T-helper 1 cell treated with Interleukin-12 subunit alpha and Interleukin-12 subunit beta and Interleukin-4 antibody, amounts not matched to agents 30 μg/mL and 1 μg/mL, for 36 hours (primary cell): ENCODE results near the gene LCOR.
A peak's percentile ranks its signal among the peaks of the same experiment; 100 is the strongest.

Source experiments
- H3K27ac Mint-ChIP-seq: one replicate; pipeline ENCODE4 v1.8.0; 2021; ENCODE audit warnings: mild to moderate bottlenecking, mixed read lengths
- H3K27me3 Mint-ChIP-seq: one replicate; pipeline ENCODE4 v1.8.0; 2021; ENCODE audit warnings: low read depth, mixed read lengths
- H3K36me3 Mint-ChIP-seq: one replicate; pipeline ENCODE4 v1.8.0; 2021; ENCODE audit warnings: low read depth, mixed read lengths
- H3K4me1 Mint-ChIP-seq: one replicate; pipeline ENCODE4 v1.8.0; 2021; ENCODE audit warnings: low read depth, mixed read lengths
- H3K4me3 Mint-ChIP-seq: one replicate; pipeline ENCODE4 v1.8.0; 2021; ENCODE audit warnings: mild to moderate bottlenecking, moderate library complexity, mixed read lengths
- H3K9me3 Mint-ChIP-seq: one replicate; pipeline ENCODE4 v1.8.0; 2021; ENCODE audit warnings: mixed read lengths

Gene LCOR

DNA sequence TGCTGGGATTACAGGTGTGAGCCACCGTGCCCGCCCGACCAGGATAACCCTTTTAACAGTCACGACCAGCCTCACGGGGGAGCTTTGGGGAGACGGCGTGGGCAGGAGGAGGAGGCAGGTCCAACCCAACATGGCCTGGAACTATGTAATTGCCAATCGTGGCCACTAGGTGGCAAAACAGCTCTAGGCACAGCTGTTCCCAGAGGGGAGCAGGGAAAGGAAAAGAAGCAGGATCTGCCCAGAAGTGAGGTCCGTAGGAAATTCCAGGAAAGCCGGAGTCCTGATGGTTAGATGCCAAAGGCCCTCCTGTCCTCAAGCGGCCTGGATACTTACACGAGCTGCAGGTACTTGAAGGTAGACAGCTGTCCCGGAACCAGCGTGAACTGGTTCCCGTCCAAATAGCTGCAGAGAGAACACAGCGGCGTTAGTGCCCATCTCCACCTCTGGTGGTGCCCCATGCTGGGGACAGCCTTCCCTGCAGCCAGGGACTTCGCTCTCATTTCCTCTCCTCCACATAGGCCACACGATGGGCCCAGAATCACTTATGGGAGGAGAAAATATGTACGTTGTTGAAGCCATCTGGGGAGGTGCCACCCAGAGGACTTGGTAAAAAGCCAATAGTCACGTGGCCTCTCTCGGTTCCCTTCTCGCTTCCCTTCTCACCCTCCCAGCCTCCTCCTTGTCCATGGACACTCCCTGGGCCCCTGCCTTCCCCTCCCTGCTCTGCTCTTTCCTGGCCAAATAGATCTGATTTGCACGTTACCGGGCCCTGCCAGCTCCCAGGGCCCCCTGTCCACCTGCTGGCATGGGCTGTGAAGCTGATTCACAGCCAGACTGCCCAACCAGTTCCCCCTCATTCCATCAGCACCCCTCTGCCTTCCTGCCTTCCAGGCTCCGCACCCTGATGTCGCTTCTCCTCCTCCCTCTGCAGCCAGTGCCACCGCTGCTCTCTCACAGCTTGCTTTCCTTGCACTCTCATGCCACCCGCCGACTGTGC is 205.6 kb downstream of the LCOR start:
- Mint-ChIP-seq H3K27ac (no peak overlapping the region), H3K9me3 (no peaks in the 10 kb centered on the region), H3K4me3 (peak overlapping the region; percentile 33)

DNA sequence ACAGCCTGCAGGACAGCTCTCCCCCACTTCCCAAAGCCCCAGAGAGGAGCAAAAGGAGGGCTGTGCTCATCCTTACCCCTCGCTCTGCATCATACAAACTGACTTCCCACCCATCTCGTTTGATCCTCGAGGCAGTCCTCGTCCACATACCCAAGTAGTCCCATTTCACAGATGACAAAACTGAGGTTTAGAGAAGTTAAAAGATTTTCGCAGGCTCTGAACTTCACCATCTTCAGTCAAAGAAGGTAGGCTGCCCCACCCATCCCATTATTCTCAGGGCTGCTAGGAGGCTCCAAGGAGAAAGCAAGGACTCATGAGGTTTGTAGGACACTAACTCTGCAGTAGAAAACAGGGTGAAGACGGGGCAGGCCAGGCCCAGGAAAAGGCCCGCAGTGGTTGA is 206.6 kb downstream of the LCOR start:
- Mint-ChIP-seq H3K27ac (no peak overlapping the region), H3K36me3 (no peaks in the 10 kb centered on the region), H3K4me3 (no peak overlapping the region), H3K4me1 (peaks cover 8% of the 10 kb centered on the region), H3K9me3 (no peaks in the 10 kb centered on the region), H3K27me3 (peaks cover 5% of the 10 kb centered on the region)

More for the DNA sequence above, 205.6 kb downstream of the LCOR start:
- H3K36me3 Mint-ChIP-seq: no peaks in the 10 kb centered on the region
- H3K4me1 Mint-ChIP-seq: peaks cover 8% of the 10 kb centered on the region
- peaks cover 5% of the 10 kb centered on the region for H3K27me3 Mint-ChIP-seq

DNA sequence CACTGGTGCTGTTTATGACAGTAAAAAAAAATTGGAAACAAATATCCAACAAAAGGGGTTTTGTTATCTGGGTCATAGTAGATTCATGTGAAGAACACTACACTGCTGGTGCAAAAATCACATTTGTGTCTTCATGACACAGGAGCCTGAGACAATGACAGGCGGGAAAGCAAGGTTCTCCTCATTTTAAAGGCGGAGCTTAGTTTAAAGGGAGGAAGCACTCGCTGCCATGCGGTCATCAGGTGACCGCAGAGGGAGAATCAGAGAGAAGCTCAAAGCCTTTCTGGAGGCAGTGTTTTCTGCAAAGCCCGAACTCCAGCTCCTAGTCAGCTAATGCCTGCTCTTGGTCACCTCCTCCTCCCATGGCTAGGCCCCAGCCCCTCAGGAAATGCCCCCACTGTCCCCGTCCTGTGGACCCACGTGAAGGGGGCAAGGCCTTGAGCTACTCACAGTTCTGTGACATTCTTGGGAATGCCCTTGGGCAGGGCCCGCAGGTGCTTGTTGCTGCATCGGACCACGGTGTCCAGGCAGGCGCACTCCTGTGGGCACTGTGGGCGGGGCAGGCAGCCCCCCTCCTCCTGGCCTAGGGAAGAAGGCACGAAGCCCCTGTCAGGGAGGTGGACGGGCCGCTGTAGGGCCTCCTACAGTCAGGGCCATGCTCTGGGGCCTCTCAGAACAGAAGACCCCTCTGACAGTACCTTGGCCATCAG is 207.6 kb downstream of the LCOR start:
- Mint-ChIP-seq H3K9me3 (no peaks in the 10 kb centered on the region), H3K36me3 (no peaks in the 10 kb centered on the region), H3K4me1 (peaks cover 8% of the 10 kb centered on the region), H3K4me3 (no peak overlapping the region), H3K27me3 (peaks cover 5% of the 10 kb centered on the region), H3K27ac (no peak overlapping the region)

DNA sequence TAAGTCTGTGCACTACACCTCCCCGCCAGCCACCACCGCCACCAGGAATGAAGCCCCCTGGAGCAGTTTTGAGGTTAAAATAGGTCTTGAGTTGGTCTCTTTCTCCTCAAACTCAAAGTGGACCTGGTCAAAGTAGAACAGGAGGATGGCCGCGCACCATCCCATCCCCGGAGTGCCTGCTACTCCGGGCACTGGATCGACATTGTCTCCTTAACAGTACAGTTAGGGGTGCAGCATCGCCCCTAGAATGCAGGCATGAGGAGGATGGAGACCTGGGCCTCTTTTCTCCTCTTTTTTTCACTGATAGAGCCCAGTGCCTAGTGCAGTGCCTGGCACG is 208.1 kb downstream of the LCOR start:
- Mint-ChIP-seq H3K27me3 (peaks cover 5% of the 10 kb centered on the region), H3K4me1 (peaks cover 8% of the 10 kb centered on the region), H3K9me3 (no peaks in the 10 kb centered on the region), H3K27ac (no peak overlapping the region), H3K36me3 (no peaks in the 10 kb centered on the region), H3K4me3 (no peak overlapping the region)

DNA sequence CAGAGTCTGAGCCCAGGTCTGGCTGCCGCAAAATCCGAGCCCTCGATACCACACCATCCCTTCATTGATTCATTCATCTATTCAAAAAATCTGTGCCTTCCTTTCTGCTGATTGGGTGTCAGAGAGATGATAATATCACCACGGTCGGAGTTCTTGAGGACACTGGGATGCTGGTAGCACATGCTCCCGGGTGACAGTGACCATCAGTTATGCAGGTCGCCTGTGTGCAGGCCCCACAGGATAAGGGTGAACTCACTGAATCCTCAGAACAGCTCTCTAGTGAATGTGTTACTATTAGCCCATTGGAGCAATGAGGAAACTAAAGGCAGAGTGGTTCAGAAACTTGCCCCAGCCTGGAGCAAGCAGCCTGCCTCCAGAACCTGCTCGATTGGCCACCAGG is 208.6 kb downstream of the LCOR start:
- H3K4me1 Mint-ChIP-seq: peaks cover 8% of the 10 kb centered on the region
- H3K36me3 Mint-ChIP-seq: no peaks in the 10 kb centered on the region
- H3K27ac Mint-ChIP-seq: no peak overlapping the region
- H3K4me3 Mint-ChIP-seq: no peak overlapping the region
- H3K27me3 Mint-ChIP-seq: peaks cover 5% of the 10 kb centered on the region
- H3K9me3 Mint-ChIP-seq: no peaks in the 10 kb centered on the region

DNA sequence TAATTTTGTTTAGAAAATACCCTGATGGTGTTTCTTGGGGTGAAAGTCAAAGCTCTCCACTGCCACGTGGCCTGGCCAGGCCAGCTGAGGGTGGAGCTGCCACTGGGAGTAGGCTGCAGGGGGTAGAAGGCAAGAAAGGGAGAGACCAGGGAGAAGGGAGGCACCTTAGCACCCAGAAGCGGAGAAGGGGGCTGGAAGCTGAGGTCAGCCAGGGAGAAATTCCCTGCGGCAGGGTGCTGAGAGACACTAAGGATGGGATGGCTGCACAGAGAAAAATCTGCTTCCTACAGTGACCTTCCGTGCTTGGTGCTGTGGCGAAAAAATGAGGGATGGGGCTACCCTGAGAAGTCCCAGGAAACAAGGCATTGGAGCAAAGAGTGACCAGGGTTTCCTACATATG is 210.0 kb downstream of the LCOR start:
- no peak overlapping the region for H3K4me3 Mint-ChIP-seq
- no peak overlapping the region for H3K27ac Mint-ChIP-seq
- H3K27me3 Mint-ChIP-seq: no peaks in the 10 kb centered on the region
- no peaks in the 10 kb centered on the region for H3K36me3 Mint-ChIP-seq
- H3K4me1 Mint-ChIP-seq: peaks cover 8% of the 10 kb centered on the region
- H3K9me3 Mint-ChIP-seq: no peaks in the 10 kb centered on the region

DNA sequence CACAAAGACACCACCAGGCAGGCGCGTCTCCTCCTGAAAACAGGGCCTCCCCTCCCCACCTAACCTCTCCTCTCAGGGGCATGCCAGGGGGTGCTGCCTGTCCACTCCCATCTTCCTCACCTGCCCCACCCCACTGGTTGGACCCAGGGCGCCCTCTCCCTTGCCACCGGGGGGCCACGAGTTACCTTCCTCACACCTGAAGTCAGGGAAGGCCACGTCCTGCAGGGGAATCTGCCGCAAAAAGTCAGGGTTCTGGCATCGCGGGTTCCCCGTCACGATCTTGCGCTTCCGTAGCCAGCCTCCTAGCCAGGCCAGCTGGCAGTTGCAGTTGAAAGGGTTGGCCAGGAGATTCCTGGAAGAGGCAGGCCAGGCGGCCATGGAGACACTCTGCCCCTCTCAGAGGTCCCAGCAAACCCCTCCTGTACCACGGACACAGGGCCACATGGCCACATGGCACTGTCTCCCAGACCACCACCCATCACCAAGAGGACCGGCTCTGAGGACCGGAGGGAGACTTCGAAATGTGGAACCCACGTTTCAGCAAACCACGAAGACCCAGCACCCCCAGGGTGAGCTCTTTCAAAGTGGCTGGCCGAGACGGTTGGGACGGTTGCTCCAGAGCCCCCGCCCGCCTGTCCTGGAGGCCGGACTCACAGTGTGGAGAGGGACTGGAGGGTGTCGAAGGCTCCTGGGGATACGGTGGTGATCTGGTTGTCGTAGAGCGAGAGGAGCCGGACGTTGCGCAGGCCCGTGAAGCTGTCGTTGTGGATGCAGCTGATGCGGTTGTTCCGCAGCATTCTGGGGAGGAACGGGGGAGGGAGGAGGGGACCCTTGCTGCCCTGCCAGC is 210.8 kb downstream of the LCOR start:
- H3K4me3 Mint-ChIP-seq: no peak overlapping the region
- H3K4me1 Mint-ChIP-seq: peaks cover 4% of the 10 kb centered on the region
- H3K27ac Mint-ChIP-seq: no peak overlapping the region
- H3K9me3 Mint-ChIP-seq: no peaks in the 10 kb centered on the region
- no peaks in the 10 kb centered on the region for H3K36me3 Mint-ChIP-seq
- H3K27me3 Mint-ChIP-seq: no peaks in the 10 kb centered on the region

DNA sequence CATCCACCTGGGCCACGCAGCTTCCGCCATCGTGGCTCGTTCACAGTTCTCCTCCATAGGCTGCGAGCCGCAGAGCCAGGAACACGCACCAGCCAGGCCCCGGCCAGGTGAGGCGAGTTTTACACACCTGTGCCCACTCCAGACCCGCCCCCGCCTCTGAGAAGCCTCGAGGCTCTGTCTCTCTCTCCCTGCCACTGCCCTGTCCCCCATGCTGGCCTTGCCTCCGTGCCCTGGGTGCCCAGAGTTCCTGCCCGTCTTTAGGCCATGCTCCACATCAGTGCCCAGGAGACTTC is 211.4 kb downstream of the LCOR start:
- H3K4me3 Mint-ChIP-seq: no peak overlapping the region
- H3K36me3 Mint-ChIP-seq: no peaks in the 10 kb centered on the region
- H3K4me1 Mint-ChIP-seq: no peaks in the 10 kb centered on the region
- no peak overlapping the region for H3K27ac Mint-ChIP-seq
- no peaks in the 10 kb centered on the region for H3K9me3 Mint-ChIP-seq
- H3K27me3 Mint-ChIP-seq: no peaks in the 10 kb centered on the region
